Keratinocyte (primary cell): ENCODE measurements around the gene EVI5.

Experiments
- EZH2 ChIP-seq: IDR thresholded peaks from one replicate; pipeline ENCODE4 v1.6.1; 2012; ENCODE audit warnings: inconsistent platforms, mild to moderate bottlenecking, low read length, moderate library complexity
- TF ChIP-seq, protein P1 (sequence below), 3 experiments: IDR thresholded peaks in 1 of 3; conservative IDR thresholded peaks in 1 of 3; optimal IDR thresholded peaks in 1 of 3; 2 replicates in 2 of 3; 3 replicates in 1 of 3; pipeline versions ENCODE3 to v1.5.1; 2011; ENCODE audit warnings: low read length in 3 of 3, mild to moderate bottlenecking in 3 of 3, moderate library complexity in 2 of 3, control low read depth in 1 of 3, inconsistent platforms in 1 of 3; ENCODE audit not compliant: insufficient read depth in 2 of 3; ENCODE audit errors: extremely low read depth in 1 of 3

DNA sequence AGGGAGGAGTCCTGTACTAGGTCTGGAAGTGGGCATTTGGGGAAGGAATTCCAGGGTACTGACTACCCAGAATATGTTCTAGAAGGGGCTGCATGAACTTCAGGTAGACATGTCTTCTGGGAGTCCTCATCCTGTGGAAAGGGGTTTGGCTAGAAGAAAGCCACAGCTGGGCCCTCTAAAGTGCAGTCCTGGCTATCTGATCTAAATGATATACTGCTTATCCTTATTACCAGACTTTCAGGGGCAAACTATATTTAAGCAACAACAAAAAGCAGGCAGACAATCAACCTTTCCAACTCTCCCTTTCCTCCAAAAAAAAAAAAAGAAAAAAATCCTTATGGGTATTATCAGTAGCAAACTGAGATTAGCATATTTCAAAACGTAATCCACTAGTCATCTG lies 268.3 kb downstream of the EVI5 start:
- TF ChIP-seq, protein P1, sequence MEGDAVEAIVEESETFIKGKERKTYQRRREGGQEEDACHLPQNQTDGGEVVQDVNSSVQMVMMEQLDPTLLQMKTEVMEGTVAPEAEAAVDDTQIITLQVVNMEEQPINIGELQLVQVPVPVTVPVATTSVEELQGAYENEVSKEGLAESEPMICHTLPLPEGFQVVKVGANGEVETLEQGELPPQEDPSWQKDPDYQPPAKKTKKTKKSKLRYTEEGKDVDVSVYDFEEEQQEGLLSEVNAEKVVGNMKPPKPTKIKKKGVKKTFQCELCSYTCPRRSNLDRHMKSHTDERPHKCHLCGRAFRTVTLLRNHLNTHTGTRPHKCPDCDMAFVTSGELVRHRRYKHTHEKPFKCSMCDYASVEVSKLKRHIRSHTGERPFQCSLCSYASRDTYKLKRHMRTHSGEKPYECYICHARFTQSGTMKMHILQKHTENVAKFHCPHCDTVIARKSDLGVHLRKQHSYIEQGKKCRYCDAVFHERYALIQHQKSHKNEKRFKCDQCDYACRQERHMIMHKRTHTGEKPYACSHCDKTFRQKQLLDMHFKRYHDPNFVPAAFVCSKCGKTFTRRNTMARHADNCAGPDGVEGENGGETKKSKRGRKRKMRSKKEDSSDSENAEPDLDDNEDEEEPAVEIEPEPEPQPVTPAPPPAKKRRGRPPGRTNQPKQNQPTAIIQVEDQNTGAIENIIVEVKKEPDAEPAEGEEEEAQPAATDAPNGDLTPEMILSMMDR (optimal IDR thresholded peaks at IDR 0.05 in 1 of 3, IDR thresholded peaks at IDR 0.05 in 1 of 3, conservative IDR thresholded peaks at IDR 0.05 in 1 of 3; ENCODE audit: extremely low read depth in 1 of 3, insufficient read depth in 2 of 3, low read length in 3 of 3), result no peak
- TF ChIP-seq EZH2, result no peak
